GM21723 (cell line): ENCODE data around the gene TTC28.
"Not testable (repeated sequence)": the region's sequence is repeated elsewhere in the genome, so short reads cannot be mapped to it uniquely, and the experiment has no call there.

Experiments
- ATAC-seq: cut with Tn5 transposase; IDR thresholded peaks from one replicate; pipeline ENCODE4 v1.9.1; 2021; ENCODE audit warnings: mild to moderate bottlenecking, moderate library complexity; ENCODE audit not compliant: unreplicated experiment

The TTC28 gene

DNA sequence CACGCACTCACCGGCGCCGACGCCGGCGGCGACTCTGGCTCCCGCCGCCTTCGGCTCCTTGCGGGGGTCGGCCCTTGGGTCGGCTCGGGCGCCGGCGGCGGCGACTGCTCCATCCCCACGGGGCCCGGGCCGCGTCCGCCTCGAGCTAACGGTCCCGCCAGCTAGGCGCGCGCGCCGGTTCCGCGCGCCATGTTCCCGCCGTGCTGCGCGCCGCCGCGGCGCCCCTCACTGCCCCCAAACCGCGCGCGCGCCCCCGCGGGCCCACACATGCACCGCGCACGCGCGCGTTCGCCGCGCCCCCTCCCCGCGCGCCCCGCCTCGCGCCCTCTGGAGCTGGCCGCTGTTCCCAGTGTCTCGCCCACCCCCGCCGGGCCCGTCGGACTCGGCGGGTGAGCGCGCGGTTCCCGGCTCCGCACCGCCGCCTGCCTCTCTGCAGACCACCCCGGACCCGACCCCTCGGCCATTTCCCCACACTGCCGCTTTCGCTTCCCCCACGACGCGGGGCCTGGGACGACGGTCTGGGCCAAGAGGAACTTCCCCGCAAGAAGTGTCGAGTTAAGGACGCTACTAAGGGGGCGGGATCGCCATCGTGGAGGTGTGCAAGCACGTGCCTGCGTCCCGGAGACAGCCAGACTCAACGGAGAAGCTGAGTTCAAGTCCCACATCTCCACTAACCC, at the start of gene TTC28:
Gene TTC28 (minus strand): TSS at position 230 of the 677 bp plus-strand sequence. CDS start 117 bp downstream, at position 113.
- not testable (repeated sequence) for ATAC-seq

DNA sequence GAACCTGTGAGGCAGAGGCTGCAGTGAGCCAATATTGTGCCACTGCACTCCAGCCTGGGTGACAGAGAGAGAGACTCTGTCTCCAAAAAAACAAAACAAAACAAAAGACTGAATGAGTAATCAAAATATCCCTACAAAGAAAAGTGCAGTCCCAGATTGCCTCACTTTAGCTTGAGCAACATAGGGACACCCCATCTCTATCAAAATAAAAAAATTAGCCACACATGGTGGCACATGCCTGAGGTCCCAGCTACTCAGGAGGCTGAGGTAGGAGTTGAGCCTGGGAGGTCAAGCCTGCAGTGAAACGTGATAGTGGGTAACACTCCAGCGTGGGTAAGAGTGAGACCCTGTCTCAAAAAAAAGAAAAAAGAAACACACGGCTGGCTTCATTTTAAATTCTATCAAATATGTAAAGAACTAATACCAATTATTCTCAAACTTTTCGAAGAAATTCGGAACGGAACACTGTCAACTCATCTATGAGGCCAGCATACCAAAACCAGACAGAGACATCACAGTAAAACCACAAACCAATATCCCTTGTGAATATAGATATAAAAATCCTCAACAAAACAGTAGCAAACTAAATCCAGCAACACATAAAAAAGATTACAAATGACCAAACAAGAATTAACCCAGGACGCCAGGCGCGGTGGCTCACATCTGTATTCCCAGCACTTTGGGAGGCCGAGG, 49.1 kb upstream of the TTC28 start:
- no peak for ATAC-seq

DNA sequence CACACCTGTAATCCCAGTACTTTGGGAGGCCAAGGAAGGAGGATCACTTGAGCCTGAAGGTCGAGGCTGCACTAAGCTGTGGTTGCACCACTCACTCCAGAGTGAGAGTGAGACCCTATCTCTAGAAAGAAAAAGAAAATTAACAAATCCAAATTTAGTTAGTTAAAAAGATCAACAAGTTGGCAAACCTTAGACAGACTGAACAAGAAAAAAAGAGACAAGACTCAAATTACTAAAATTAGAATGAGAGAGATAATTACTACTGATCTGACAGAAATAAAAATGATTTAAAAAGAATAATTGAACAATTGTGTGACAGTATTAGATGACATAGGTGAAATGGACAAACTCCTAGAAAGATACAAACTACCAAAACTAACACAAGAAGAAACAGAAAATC, 48.4 kb upstream of the TTC28 start:
- no peak for ATAC-seq

DNA sequence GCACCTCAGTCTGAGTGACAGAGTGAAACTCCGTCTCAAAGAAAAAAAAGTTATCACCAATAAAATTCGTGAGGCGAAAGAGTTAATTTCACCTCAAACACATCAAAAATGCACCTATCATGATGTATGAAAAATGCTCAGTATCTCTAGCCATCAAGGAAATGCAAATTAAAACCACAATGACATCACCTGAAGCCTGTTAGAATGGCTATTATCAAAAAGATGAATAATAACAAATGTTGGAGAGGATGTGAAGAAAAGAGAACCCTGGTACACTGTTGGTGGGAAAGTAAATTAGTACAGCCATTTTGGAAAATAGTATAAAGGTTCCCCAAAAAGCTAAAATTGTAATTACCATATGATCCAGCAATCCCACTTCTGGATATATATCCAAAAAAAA, 38.4 kb upstream of the TTC28 start:
- ATAC-seq: no peak

DNA sequence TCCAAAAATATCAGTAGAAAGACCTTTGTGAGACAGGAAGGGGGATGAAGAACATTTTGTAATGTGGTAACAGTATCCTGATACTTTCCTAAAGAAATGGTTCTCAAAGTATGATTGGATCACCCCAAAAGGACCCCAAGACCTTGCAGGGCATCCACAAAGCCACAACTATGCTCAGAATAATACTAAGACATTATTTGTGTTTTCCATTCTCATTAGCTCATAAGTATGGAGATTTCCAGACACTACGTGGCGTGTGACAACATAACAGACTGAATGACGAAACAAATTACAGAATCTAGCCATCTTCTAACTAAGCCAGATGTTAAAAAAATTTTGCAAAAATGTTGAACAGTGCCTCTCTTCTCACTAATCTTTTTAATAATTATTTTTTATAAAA, 37.0 kb upstream of the TTC28 start:
- ATAC-seq: no peak

DNA sequence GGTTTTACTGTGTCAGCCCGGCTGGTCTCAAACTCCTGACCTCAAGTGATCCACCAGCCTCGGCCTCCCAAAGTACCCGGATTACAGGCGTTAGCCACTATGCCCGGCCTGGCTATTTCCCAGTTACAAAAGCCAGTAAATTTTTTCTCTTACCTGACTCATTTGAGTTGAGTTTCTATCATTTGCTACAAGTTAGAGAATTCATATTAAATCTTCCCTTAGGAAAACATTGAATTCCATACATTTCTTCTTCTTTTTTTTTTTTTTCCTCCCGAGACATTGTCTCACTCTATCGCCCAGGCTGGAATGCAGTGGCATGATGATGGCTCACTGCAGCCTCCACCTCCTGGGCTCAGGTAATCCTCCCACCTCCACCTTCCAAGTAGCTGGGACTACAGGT, 36.0 kb upstream of the TTC28 start:
- ATAC-seq: no peak

DNA sequence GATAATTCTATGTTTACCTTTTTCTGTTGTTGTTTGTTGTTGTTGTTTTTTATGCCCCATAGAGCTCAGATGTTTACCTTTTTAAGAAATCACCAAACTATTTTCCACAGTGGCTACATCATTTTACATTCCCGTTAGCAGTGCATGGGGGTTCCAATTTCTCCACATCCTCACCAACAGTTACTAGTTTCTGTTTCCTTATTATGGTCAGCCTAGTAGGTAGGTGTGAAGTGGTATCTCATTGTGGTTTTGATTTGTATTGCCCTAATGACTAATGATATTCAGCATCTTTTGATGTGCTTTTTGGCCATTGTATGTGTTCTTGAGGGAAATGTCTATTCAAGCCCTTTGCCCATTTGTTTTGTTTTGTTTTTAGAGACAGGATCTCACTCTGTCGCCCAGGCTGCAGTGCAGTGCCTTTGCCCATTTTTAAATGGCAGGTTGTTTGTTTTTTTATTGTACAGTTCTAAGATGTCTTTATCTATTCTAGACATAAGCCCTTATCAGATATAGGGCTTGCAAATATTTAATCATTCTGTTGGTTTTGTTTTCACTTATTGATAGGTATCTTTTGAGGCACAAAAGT, 34.5 kb upstream of the TTC28 start:
- ATAC-seq: no peak

DNA sequence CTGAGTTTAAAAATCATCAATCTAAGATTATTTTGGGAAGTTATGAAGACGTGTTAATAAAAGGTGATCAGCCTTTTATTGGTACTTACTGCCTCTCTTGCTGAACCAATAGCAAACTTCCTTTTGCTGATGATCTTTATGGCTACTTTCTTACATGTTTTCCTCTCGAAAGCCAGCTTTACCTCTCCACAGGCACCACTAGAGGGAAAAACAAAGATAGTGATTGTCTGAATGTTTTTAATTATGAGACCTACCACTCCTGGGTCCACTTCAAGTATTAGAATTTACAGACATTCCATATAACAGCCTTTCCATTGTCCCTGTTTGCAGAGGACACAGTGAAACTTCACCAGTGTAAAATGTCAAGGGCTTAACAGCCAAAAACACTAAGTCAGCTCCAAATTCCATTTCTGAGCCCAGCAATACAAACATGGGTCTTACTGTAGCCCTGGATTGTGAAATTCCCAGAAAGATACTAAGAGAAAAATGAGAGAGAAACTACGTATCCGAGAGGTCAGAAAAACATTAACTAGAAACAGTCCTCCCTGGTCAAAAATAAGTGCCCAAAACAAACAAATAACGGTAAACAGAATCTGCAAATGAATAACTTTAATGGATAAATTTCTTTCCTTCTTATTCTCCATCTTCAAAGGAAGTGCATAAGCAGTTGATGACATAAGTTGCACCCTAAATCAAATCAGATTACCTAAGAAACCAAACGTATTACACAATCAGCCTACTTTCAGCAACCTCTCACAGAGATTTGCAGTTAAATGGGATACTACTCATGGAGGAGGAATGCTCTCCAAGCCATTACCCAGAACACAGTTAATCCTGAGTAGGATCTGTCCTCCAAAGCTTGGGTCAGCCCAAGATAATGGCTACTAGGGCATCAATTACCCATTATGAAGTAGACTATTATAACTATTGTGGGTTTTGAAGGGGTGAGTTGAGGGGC, 32.5 kb upstream of the TTC28 start:
- ATAC-seq: no peak

DNA sequence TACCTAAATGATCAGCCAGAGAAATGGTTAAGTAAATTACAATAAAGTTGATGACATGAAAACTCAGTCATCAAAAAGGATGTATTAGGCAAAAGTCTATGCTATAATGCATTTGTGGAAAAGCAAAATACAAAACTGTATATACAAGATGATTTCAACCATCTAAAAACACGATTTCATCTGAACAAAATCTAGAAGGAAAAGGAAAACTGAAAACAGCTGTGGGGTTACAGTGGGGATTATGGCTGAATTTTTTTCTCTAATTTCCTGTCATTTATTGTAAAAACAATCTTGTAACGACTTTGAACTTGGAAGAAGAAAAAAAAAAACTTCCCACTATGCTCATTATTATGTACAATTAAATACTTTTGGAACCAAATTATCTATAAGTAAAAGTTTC, 31.7 kb upstream of the TTC28 start:
- no peak for ATAC-seq

DNA sequence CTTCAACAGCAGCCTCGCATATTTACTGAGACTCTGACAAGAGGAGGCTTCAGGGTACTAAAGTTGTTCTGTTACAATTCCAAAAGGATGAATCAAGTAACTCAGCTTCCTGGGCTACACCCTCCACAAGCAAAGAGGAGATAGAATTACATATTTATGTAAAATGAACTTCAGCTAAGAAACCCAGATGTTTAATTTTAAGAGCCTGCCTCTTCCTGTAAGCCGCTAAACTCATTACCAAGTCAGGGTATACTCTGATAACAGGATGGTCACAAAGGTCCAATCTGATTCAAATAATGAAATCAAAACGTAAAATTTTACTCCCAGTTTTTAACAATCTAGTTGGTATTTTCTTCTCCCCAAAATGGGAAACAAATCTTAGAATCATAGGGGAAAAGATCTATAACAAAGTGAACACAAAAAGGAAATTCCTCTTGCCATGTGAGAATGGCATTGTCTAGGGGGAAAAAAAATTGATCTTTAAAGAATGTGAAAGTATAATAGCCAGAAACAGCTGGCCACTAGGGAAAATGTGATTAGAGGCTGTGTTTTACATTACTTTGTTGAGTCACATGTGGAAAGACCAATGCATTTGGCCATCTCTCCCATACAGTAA, 31.0 kb upstream of the TTC28 start:
- no peak for ATAC-seq

DNA sequence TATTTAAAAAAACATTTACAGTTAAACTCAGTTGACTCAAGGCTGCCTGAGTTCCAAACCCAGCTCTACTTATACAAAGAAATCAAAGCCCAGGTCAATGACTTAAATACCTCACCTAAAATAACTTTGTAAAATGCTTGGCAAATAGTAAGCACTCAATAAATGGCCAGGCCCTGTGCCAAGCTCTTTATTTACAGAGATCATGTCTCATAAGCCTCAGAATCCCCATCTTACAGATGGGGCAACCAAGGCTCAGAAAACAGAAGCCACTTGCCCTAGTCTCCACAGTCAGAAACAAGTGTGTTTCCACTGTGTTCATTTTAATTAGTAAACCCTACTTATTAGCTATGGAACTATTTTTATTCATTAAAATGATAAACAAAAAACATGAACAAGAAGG, 30.5 kb upstream of the TTC28 start:
- ATAC-seq: no peak

DNA sequence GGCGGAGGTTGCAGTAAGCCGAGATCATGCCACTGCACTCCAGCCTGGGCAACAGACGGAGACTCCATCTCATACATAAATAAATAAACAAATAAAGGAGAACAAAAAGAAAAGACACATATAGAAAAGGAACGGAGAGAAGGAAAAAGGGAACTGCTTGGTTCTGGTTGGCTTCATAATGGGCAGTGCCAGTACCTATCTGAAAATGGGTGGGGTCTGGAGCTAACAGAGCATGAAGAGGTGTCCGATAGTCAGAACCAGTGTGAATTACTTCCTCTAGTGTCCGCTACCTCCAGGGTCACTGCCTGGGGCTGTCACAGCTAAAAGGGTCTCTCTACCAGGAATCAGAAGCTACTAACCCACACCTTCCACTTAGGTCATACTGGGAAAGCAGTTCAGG, 27.2 kb upstream of the TTC28 start:
- ATAC-seq: no peak

DNA sequence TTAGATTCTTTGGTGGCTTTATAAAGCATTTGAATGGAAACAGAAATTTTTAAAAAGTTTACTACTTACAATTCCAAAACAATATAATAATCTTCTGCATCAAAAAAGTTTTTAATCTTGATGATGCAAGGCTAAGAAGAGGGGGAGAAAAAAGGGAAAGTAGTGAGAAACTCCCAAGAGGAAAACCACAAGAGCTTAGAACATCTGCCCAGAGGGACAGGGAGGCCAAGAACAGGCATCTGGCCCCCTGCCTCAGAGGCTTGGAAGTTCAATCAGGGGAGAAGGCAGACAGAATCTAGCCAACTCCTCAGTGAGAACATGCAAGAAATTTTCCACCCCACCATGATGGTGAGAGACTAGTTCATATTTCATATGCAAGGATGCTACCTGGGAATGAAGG, 23.8 kb upstream of the TTC28 start:
- no peak for ATAC-seq

DNA sequence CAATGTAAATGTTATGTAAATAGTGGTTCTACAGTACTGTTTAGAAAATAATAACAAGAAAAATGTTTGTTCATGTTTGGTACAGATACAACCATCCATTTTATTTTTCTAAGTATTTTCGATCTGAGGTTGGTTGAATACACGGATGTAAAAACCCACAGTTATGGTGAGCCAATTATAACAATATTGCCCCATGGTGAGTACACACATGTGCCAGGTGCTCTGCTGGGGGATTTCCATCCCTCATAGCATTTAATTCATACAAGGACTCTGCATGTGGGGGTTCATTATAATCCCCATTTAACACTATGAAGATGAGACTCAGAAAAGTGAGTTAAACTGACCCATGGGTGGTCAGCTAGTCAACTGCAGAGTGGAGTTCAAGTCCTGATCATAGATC, 23.3 kb upstream of the TTC28 start:
- ATAC-seq: no peak

DNA sequence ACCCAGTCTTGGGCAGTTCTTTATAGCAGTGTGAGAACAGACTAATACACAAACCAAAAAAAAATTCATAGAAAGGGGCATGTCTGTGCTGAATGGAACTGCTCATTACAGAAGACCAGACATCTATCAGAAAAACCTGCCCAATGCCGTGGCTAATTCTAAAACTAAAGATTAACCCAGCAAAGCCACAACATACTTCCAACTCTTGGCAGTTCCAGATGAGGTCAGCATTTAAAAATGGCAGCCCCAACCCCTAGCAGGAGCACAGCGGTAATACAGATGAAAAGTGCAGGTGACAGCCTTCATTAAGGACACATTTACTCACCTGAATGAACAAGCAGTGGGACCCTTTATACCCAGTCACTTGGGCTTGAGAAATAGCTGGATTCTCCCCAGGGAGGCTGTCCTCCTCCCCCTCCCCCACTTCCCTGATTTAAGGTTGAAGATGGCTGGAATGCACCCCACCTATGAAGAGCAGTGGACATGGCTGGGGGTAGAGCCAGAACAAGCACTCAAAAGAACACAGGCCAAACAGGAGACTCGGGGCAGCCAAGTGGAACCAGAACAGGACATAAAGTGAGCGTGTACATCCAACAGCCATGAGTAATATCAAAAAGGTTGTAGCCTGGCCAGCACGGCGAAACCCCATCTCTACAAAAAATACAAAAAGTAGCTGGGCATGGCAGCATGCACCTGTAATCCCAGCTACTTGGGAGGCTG, 13.6 kb upstream of the TTC28 start:
- not testable (repeated sequence) for ATAC-seq

DNA sequence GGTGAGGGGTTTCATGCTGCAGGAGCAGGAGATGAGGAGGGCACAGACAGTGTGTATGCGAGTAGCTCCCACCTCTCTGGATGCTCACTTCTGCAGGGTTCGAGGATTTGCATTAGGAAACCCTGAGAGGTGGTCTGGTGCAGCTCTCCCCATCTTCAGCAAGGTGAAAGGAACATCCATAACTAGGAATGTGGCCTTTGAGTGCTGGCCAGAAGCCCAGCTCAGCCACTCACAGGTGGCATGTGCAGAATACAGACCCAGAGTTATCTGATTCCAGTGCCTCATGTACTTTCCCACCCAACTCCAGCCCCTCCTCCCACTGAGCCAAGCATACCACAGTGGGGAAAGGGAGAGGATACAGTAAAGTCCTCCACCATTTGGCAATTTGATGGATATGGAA, 10.2 kb upstream of the TTC28 start:
- not testable (repeated sequence) for ATAC-seq

DNA sequence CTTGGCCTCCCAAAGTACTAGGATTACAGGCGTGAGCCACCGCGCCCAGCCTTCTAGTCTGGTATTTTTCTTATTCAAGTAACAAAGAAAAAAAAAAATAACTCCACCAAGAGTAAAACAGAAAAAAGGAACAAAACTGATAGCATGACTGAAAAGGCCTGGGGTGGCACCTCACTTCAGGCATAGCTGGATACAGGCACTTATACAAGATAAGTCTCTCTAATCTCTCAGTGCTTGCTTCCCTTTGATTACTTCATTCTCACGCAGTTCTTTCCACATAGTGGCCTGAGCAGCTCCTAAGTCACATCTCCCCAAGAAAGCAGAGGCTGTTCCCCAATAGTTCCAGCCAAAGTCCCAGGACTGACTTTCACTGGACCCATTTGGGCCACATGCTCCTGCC, 3.3 kb upstream of the TTC28 start:
- ATAC-seq: not testable (repeated sequence)

DNA sequence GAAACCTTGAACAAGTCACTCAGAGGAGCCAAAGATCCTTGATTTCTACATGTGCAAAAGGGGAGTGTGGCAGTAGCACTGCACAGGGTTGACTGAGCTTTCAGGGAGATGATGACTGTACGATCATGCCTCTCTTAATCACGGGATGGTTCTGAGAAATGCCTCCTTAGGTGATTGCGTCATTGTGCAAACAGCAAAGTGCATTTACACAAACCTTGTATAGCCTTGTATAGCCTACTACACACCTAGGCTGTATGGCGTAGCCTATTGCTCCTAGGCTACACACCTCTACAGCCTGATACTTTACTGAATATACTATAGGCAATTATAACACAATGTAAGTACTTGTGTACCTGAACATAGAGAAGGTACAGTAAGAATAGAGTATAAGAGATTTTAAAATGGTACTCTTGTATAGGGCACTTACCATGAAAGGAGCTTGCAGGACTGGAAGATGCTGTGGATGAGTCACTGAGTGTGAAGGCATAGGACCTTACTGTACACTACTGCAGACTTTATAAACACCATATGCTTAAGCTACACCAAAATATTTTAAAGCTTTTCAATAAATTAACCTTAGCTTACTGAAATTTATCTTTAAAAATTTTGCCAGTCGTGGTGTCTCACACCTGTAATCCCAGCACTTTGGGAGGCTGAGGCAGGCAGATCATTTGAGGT, 1.3 kb upstream of the TTC28 start:
- ATAC-seq: not testable (repeated sequence)

DNA sequence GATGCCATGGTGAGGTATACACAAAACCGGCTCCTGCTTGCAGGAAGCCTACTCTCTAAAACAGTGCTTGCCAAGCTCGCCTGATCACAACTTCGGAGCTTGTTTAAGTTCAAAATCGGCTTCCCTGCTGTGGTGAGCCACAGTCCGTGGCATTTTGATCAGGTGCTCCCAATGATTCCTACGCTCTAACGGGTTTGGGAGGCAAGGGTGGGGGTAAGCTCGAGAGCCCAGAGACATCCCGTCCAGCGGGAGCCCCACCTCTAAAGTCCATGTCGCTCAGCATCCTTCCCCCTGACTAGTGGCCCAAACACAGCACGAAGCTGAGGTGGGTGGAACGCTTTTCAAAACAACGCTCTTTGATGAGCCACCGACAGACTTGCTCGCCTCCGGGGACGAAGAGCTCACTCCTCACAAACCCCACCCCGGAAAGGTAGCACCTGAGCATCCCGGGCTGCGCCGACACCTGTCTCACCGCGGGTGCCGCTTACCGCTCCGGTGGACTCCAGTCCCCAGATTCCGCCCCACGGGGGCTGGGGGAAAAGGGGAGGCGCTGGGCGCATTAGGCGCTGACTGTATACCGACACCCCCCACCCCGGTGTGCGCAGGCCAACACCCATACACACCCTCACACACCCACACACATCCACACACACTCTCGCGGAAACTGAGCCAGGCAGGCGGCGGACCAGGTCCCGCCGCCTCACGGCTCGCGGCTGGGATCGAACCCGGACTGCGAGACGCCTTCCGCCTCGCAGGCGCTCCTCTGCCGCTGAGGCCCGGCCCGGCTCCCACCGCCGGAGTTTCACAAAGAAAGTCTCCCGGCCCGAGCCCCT, 646 bp downstream of the TTC28 start:
- not testable (repeated sequence) for ATAC-seq
